Measurements from ENCODE around the gene FOXC1.

The FOXC1 gene

GRCh38 chr6:1584996-1585668 lies 24.6 kb upstream of the FOXC1 start:
- DNase-seq (ENCODE audit: low spot score), result no peak

- DNase-seq (ENCODE audit: low spot score), result no peak
These were observed 24.1 kb upstream of the FOXC1 start for GRCh38 chr6:1585669-1586049.

- no peak for DNase-seq (ENCODE audit: low spot score)
These were observed 23.5 kb upstream of the FOXC1 start for GRCh38 chr6:1586256-1586655.

GRCh38 chr6:1586861-1587450 lies 22.8 kb upstream of the FOXC1 start:
- DNase-seq (ENCODE audit: low spot score), result no peak

- no peak for DNase-seq (ENCODE audit: low spot score)
These were observed 22.2 kb upstream of the FOXC1 start for GRCh38 chr6:1587546-1587945.

- DNase-seq (ENCODE audit: low spot score), result no peak
These were observed 21.7 kb upstream of the FOXC1 start for GRCh38 chr6:1587977-1588376.

GRCh38 chr6:1589208-1589607 lies 20.5 kb upstream of the FOXC1 start:
- DNase-seq (ENCODE audit: low spot score), result no peak

GRCh38 chr6:1590580-1590979 lies 19.1 kb upstream of the FOXC1 start:
- no peak for DNase-seq (ENCODE audit: low spot score)

- DNase-seq (ENCODE audit: low spot score), result no peak
These were observed 18.5 kb upstream of the FOXC1 start for GRCh38 chr6:1591243-1591642.

- no peak for DNase-seq (ENCODE audit: low spot score)
These were observed 17.8 kb upstream of the FOXC1 start for GRCh38 chr6:1591926-1592325.

GRCh38 chr6:1592852-1593251 lies 16.9 kb upstream of the FOXC1 start:
- no peak for DNase-seq (ENCODE audit: low spot score)

GRCh38 chr6:1593286-1593957 lies 16.3 kb upstream of the FOXC1 start:
- DNase-seq (ENCODE audit: low spot score), result no peak

- DNase-seq (ENCODE audit: low spot score), result no peak
These were observed 15.8 kb upstream of the FOXC1 start for GRCh38 chr6:1593958-1594314.

- no peak for DNase-seq (ENCODE audit: low spot score)
These were observed 15.1 kb upstream of the FOXC1 start for GRCh38 chr6:1594445-1595200.

- DNase-seq (ENCODE audit: low spot score), result no peak
These were observed 14.2 kb upstream of the FOXC1 start for GRCh38 chr6:1595271-1596087.

- no peak for DNase-seq (ENCODE audit: low spot score)
These were observed 13.4 kb upstream of the FOXC1 start for GRCh38 chr6:1596088-1596852.

- DNase-seq (ENCODE audit: low spot score), result no peak
These were observed 12.5 kb upstream of the FOXC1 start for GRCh38 chr6:1597121-1597744.

GRCh38 chr6:1597924-1598323 lies 11.8 kb upstream of the FOXC1 start:
- no peak for DNase-seq (ENCODE audit: low spot score)

- DNase-seq (ENCODE audit: low spot score), result no peak
These were observed 11.3 kb upstream of the FOXC1 start for GRCh38 chr6:1598433-1598832.

- no peak for DNase-seq (ENCODE audit: low spot score)
These were observed 10.8 kb upstream of the FOXC1 start for GRCh38 chr6:1598886-1599285.

GRCh38 chr6:1599469-1599868 lies 10.2 kb upstream of the FOXC1 start:
- DNase-seq (ENCODE audit: low spot score), result no peak

Measured in globus pallidus (tissue), 1 donor.